B cell (primary cell): ENCODE data around the gene ATP11A.

Experiments
- EZH2 ChIP-seq: IDR thresholded peaks from 2 replicates; pipeline ENCODE4 v1.6.1; 2012; ENCODE audit warnings: borderline replicate concordance, low read depth, mild to moderate bottlenecking, moderate library complexity, low read length; ENCODE audit not compliant: insufficient read depth, poor library complexity, severe bottlenecking
- TF ChIP-seq, protein P1 (sequence below): fragments of 200-600 bp; IDR thresholded peaks from one replicate; pipeline ENCODE4 v1.8.0; 2022; ENCODE audit warnings: antibody characterized with exemption, mild to moderate bottlenecking

DNA sequence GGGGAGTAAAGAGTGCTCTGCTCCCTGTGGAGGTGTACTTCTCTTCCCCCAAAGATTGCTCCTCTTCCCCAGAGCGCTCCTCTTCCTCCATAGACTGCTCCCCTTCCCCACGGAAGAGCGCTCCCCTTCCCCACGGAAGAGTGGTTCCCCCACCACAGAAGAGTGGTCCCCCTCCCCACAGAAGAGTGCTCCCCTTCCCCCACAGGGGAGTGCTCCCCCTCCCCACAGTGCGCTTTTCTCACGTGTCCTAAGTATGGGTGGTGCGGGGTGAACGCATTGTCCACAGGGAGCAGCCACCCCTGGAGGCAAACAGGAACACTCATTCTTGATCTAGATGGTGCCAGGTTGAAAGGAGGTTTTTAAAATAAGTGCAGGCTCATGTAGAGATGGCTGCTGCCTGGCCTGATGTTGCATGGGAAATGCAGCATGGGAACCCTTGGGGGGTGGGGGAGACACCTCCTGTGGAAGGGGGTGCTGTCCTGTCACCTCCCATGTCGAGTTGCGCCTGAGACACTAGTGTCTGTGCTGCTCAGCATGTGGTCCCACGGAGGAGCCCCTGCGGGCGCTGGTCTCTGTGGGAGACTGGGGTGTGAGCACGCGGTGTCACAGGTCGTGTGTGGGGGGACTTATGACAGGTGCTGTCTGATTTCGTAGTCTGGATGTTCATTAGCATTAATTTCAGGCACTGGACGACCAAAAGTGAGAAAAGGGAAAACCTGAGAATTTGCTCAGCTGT lies 52.2 kb downstream of the ATP11A start:
- TF ChIP-seq, protein P1, sequence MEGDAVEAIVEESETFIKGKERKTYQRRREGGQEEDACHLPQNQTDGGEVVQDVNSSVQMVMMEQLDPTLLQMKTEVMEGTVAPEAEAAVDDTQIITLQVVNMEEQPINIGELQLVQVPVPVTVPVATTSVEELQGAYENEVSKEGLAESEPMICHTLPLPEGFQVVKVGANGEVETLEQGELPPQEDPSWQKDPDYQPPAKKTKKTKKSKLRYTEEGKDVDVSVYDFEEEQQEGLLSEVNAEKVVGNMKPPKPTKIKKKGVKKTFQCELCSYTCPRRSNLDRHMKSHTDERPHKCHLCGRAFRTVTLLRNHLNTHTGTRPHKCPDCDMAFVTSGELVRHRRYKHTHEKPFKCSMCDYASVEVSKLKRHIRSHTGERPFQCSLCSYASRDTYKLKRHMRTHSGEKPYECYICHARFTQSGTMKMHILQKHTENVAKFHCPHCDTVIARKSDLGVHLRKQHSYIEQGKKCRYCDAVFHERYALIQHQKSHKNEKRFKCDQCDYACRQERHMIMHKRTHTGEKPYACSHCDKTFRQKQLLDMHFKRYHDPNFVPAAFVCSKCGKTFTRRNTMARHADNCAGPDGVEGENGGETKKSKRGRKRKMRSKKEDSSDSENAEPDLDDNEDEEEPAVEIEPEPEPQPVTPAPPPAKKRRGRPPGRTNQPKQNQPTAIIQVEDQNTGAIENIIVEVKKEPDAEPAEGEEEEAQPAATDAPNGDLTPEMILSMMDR: no peak
- no peak for TF ChIP-seq EZH2
